ENCODE measurements around the gene ASAP2.

The ASAP2 gene

GRCh38 chr2:9205963-9206948, at the start of gene ASAP2:
TSS of gene ASAP2 (plus strand) at chr2:9206812. CDS start at chr2:9207105, 293 bp downstream.
- peak; percentile 80 for DNase-seq

GRCh38 chr2:9158786-9159779, 47.5 kb upstream of the ASAP2 start:
- no peak for DNase-seq

- DNase-seq: no peak
These were observed 45.9 kb upstream of the ASAP2 start for GRCh38 chr2:9160732-9161131.

GRCh38 chr2:9162841-9163240, 43.8 kb upstream of the ASAP2 start:
- DNase-seq: no peak

- DNase-seq: no peak
These were observed 43.1 kb upstream of the ASAP2 start for GRCh38 chr2:9163306-9164111.

- DNase-seq: no peak
These were observed 42.5 kb upstream of the ASAP2 start for GRCh38 chr2:9164112-9164608.

- DNase-seq: no peak
These were observed 41.0 kb upstream of the ASAP2 start for GRCh38 chr2:9165625-9166024.

GRCh38 chr2:9166579-9167377, 39.8 kb upstream of the ASAP2 start:
- DNase-seq: no peak

GRCh38 chr2:9167718-9168657, 38.6 kb upstream of the ASAP2 start:
- DNase-seq: no peak

GRCh38 chr2:9168821-9169221, 37.8 kb upstream of the ASAP2 start:
- no peak for DNase-seq

- DNase-seq: no peak
These were observed 37.1 kb upstream of the ASAP2 start for GRCh38 chr2:9169349-9170107.

- DNase-seq: no peak
These were observed 36.0 kb upstream of the ASAP2 start for GRCh38 chr2:9170458-9171130.

- no peak for DNase-seq
These were observed 31.7 kb upstream of the ASAP2 start for GRCh38 chr2:9174771-9175437.

GRCh38 chr2:9178110-9178903, 28.3 kb upstream of the ASAP2 start:
- no peak for DNase-seq

- DNase-seq: peak; percentile 71
These were observed 27.6 kb upstream of the ASAP2 start for GRCh38 chr2:9178904-9179571.

- DNase-seq: no peak
These were observed 26.9 kb upstream of the ASAP2 start for GRCh38 chr2:9179572-9180201.

Data from femur (tissue), 1 donor.